GM21526 (cell line): ENCODE results near the gene PTPN18.
A peak's percentile ranks its signal among the peaks of the same experiment; 100 is the strongest.

Experiments
- ATAC-seq: cut with Tn5 transposase; IDR thresholded peaks from one replicate; pipeline ENCODE4 v1.9.1; 2021; ENCODE audit warnings: moderate library complexity; ENCODE audit not compliant: unreplicated experiment, low FRiP score

The PTPN18 gene

DNA sequence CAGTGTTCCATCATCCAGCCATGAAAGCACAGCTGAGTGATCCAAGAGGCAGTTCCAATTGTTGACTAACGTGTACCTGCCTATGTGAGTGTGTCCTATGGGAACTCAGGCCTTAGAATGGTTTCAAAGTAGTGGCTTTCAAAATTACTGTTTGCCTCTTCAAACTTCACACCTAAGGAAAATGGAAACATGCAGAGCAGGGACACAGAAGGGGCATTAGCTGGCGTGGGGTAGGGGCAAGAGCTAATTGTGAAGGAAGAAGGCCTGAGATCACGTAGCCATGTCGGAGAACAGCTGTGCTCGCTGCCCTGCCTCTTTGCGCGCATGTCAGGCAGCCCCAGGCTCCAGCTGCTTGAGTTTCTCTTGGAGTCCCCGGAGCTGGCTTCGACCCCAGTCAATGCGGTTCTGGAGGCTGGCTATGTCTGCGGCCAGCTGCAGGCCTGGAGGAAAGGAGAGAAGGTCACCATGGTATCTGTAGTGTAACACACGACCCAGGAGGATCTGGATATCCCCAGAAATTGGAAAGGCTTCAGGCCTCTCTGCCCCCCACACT, 17.0 kb upstream of the PTPN18 start:
- ATAC-seq, result no peak

DNA sequence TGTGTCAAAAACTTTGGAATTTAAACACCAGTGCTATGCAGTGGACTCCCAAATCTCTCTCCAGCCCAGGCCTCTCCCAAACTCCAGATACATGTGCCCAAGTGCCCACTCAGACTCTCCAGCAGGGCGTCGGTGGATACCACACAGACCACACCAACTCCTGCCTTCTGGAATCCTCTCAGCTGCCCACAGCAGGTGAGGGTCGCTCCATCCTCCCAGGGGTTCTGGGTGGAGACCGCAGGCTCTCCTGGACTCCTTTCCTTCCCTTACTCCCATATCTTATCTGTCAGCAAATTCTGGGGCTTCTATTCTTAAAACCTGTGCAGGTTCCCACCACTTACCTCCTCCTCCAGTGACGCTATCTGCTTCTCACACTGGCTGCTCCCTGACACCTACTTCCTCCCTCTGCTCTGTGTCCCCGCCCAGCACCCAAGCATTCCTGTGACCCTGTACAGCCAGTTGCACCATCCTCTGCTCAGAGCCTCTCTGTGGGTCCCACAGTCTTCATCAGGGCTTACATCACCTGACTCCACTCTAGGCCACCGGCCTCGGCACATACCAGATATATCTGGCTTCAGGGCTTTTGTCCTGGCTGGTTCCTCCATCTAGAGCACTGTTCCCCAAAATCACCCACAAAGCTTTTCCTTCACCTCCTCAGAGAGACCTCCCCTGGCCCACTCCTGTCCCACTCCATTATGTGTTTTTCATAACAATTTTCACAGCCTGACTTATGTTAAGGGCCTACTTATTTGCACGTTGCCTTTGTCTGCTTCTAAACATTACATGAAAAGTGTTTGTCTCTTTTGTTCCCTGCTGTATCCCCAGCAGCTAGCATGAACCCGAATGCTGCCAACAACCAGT, 15.7 kb upstream of the PTPN18 start:
- ATAC-seq, result no peak

DNA sequence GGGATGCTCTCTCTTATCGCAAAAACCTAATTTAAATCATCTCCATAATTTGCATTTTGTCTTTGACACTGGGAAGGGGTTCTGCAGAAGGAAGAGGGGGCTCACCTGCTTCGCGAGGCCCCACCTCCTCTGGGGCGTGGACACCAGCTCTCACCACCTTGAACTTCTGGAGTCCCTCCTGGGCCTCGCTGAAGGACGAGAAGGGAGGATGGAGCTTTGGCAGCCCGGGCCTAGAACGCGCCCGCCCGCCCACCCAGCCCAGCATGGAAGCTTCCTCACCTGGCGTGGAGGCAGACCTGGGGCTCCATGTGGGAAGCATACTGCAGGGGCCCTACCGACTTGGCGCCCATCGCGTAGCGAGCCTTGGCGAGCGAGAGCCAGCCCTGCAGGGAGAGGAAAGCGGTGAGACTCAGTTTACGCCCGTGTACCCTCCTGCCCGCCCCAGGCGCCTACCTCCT, 14.3 kb upstream of the PTPN18 start:
- ATAC-seq, result no peak

DNA sequence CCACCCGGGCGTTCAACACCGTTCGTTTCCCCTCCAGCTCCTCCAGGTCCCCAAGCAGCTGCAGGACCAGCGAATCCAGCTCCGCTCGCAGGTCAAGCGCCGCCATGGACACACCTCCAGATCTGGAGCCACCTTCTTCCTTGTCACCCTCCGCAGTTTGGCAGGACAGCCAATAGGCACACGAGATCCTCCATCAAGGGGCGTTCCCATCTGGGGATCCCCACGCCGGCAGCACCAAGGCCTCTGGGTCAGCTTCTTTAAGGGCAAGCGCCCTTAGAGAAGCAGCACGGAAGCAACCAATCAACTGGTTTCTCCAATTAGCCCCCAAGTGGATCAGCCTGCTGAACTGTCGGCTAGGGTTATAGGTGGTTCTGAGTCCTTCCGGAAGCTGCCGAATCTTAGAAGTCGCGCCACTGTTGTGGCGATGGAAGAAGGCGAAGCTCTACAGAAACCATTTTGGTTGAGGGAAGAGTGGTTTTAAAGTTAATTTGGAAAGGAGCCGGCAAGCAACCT, 13.8 kb upstream of the PTPN18 start:
- peak; percentile 75 for ATAC-seq

DNA sequence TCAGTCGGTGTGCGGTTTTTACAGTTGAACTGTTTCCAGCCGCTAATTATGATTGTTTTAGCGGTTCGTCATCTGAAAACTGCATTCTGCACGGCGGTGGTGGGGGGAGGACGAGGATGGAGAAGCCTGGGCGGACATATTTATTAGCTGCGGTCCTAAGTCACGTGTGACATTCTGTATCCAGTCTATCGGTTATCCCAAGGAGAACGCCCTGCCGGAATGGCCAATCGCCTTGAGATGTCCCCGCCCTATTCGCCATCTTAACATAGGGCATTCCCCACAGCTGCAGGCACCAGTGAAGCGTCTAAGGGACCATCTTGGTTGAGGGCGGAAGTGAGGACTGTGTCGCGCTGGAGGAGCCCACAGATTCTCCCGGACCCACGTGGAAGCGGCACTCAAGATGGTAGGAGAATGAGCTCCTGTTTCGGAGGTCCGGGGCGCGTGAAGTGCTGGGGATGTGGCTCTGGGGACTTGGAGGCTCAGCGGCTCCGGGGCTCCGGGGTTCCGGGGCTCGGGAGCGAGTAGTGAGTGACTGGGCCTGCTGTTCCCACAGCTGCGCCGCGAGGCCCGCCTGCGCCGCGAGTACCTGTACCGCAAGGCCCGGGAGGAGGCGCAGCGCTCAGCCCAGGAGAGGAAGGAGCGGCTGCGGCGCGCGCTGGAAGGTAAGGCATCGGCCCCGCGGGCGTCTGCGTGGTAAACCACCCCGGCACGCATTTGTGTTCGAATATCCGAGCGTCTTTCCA, 13.2 kb upstream of the PTPN18 start, which contains the start of gene IMP4:
Gene IMP4, plus strand, starts transcription at position 365 of the 743 bp plus-strand sequence. Its CDS starts 36 bp downstream, at position 401.
- ATAC-seq, result peak; percentile 87

DNA sequence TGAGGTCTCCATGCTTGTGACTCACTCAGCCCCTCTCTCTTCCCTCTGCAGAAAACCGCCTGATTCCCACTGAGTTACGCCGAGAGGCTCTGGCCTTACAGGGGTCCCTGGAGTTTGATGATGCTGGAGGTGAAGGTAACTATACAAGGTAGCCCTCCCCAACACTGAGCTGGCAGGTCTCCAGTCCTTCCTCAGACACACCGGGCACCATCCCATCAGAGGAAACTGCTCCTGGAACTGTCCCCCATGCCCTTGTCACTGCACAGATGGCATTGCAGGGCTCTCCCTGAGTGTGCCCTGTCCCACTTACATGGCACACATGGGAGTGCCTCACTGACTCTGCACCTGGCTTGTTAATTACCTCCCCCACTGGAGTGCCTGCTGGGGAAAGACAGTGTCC, 11.3 kb upstream of the PTPN18 start:
- no peak for ATAC-seq

DNA sequence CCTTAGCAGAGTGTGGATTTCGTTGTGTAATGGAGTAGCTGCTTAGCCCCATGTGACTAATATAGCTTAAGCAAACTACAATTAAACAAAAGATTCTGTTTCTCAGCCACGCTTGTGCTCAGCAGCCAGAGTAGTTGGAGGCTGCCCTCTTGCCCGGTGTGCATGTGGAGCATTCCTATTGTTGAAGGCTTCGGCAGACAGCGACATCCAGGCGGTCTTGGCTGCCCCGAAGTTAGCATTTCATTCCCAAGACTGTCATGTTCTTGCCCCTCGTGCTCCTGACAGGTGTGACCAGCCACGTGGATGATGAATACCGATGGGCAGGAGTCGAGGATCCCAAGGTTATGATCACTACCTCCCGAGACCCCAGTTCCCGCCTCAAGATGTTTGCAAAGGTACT, 10.8 kb upstream of the PTPN18 start:
- no peak for ATAC-seq

DNA sequence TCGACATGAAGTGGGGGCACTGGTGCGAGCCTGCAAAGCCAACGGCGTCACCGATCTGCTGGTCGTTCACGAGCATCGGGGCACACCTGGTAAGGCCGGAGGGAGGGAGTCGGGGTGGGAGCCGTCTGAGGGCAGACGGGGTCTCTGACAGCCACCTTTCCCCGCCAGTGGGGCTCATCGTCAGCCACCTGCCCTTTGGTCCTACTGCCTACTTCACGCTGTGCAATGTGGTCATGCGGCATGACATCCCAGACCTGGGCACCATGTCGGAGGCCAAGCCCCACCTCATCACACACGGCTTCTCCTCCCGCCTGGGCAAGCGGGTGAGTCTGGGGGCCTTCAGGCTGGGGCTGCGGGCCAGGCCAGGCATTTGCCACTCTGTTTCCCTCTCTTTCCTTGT, 10.2 kb upstream of the PTPN18 start:
- no peak for ATAC-seq

DNA sequence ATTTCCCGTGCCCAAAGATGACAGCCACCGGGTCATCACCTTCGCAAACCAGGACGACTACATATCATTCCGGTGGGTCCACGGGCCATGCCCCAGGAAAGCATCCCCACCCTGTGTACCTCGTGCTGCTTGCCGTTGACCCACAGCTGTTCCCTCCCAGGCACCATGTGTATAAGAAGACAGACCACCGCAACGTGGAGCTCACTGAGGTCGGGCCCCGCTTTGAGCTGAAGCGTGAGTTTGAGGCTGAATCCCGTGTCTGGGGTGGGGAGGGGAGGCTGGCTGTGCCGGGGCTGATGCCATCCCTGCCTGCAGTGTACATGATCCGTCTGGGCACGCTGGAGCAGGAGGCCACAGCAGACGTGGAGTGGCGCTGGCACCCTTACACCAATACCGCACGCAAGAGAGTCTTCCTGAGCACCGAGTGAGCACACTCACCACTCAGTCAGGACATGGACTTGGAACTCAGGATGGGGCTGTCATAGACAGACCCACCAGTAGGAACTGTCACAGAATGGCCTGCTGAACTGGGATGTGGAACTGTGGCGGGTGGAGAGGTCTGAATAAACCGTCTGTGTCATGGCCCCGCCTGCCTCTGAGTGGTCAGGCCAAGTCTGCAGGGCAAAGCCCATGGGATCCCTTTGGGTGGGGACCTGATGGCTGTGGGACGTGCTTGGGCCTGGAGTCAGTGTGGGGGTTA, 9.7 kb upstream of the PTPN18 start:
- ATAC-seq, result no peak

DNA sequence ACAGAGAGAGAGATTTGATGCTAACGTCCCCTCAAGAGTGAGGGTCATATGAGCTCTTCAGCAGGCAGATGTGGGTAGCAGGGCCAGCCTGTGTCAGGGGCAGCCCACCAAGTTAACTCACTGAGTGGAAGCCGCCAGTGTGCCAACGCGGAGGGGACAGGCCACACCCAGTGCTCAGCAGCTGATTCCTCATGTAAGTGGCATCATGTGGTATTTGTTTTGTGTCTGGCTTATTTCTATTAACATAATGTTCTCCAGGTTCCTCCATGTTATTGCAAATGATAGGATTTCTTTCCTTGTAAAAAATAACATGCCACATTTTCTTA, 9.2 kb upstream of the PTPN18 start:
- no peak for ATAC-seq

DNA sequence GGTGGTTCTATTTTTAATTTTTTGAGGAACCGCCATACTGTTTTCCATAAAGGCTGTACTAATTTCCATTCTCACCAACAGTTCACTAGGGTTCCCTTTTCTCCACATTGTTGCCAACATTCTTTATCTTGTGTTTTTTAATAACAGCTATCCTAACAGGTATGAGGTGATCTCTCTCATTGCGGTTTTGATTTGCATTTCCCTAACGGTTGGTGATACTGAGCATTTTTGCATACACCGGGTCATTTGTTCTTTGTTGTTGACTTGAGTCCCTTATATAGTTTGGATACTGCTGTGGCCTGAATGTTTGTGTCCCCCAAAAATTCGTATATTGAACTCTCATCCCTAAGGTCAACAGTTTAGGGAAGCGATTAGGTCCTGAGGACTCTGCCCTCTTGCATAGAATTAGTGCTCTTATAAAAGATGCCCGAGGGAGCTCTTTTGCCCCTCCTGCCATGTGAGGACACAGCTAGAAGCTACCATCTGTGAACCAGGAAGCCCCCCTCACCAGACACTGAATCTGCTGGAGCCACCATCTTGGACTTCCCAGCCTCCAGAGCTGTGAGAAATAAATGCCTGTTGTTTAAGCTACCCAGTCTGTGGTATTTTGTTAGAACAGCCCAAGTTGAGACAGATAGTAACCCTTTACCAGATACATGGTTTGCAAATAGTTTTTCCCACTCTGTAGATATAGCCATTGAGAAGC, 8.5 kb upstream of the PTPN18 start:
- ATAC-seq, result no peak

DNA sequence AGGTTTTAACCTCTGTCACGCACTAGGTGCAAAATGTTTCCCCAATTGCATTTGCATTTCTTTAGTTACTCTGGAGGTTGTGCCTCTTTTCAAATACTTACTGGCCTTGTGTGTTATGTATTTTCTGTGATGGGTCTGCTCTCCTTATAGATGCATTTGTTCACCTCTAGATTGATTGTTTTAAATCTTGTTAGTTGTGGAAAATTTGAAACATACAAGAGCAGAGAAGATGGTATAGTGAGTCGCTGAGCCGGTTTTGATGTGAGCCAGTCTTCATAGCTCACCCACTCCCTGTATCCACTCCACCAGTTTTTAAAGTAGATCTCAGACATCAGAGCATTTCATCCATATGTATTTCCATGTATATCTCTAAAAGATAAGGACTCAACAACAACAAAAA, 6.7 kb upstream of the PTPN18 start:
- ATAC-seq, result no peak

DNA sequence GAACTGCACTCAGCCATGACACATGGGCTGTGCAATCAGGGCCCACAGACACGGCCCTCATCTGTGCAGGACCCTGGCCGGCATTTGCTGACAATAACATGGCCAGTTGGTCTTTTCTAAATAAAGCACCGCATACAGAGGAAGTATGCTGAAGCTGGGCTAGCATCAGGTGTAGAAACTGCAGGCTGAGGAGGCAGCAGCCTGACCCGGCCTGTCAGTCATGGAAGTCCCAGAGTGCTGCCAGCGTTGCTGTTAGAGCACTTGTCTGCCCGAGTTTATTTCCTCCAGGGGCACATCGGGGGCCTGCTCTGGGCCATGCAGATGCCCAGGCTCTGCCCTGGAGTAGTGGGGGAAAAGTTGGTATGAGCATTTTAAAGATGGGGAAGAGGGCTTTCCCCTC, 4.1 kb upstream of the PTPN18 start:
- no peak for ATAC-seq

DNA sequence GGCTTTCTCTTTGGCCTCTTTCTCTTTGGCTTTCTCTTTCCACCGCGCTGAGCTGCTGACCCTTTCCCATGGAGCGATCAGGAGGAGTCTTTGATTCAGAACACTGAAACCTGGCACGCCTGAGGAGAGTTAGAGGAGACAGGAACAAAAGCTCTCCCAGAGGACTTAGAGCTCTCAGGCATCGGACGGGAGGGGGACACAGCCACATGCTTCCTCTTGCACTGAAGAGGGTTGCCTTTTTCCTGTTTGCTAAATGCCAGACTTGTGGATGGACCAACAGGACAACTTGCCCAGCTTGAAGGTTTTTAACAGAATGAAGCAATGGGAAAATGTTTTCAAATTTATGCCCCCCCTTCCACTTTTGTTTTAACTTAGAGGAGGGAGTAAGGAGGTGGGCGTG, 3.6 kb upstream of the PTPN18 start:
- no peak for ATAC-seq

DNA sequence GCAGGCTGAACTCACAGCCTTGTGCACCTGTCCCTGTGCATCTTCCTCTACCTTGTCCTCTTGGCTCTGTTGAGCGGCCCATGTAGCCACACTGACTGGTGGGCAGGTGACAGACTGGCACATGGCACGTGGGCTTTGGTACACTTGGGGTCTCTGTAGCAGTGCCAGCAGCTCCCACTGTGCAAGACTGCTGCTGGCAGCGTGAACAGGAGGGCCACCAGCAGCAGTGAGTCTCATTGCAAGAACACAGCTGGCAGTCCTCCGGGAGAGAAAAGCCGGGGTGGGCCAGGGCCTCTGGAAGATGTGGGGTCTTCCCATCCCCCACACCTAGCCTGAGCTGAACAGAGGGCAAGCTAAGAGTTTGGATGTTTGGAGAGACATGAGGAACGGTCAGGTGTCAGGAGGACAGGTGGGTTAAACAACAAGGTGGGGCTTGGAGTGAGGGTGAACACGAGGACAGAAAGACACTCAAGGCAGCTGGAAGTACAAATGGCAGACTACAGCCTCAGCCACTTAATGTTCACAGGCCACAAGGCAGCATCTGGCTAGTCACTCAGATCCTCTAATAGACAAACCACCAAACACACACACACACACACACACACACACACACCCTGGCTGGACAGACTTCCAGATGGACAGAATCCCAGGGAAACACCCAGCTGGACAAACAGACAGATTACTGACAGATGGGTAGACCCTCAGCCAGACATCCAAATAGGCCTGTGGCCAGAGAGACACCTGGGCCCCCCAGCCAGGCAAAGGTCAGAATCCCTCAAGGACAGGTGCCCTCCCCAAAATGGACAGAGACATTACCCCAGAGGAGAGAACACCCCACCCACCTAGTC, 2.3 kb upstream of the PTPN18 start:
- no peak for ATAC-seq

DNA sequence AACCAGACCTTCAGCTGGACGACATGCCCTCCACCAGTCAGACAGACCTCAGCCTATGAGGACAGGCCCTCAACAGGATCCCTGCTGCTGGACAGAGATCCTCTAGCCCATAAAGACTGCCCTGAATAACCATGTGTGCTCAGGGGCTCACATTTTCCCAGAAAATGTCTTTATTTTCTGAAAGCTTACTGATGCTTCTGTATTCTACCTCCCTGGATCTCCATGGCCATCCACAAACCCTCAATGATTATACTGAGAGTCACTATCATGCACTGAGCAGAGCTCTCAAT, 1.8 kb upstream of the PTPN18 start:
- ATAC-seq, result no peak

DNA sequence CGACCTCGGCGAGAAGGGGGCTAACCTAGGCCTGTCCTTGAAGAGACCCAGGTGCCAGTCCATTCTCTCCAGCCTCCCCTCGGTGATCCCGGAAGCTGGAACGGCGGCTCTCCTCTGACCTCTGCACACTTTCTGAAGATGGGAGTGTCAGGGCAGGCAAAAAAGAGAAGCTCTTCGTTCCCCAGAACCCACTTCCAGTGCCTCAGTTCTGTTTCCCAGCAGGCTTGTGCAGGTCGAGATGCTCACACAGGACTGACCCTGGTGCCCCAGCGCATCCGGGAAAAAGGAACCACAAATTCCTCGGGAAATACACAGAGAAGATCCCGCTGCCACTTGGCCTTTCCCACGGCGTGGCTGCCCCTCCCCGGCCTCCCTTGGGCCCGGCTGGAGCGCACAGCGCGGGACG, 681 bp upstream of the PTPN18 start:
- ATAC-seq, result no peak

DNA sequence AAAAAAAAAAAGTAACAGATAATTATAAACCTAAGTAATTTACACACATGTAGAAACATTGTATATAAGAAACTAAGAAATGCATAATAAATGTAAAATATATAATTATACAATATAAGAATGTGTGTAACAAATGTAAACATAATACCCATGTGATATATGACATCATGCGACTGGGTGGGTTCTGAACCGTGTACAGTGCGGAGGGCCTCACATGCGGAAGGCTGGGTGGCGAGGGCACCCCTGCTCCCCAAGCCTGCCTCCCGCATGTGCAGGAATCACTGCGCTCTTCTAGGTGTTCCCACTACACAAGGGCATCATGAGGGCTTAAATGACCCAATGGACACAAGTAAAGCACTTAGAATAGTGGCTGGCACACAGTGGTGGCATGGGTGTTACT, 2.0 kb downstream of the PTPN18 start:
- ATAC-seq, result no peak
